Measurements from ENCODE around the gene STAC3. TPM values are rescaled to one million over a fixed set of nuclear protein-coding genes. Genes with fewer than 3 reads are reported as not detected.

STAC3 gene
- total RNA-seq, 1 experiment from 2014 or later: 2.8 TPM

GRCh38 chr12:57232156-57232756 lies 18.7 kb downstream of the STAC3 start:
- H3K56ac ChIP-seq (ENCODE audit: insufficient read length, low read depth, low read length): no peak overlapping the region
- H4K20me1 ChIP-seq (ENCODE audit: control insufficient read depth, insufficient read depth, insufficient read length): peaks cover 4% of the 10 kb centered on the region
- H2BK5ac ChIP-seq (ENCODE audit: insufficient read length, low read length): no peak overlapping the region
- H3K4me1 Mint-ChIP-seq: peaks cover 43 to 54% of the 10 kb centered on the region in 2 experiments
- H3K27ac ChIP-seq (ENCODE audit: insufficient read length, low read depth, low read length): no peak overlapping the region
- H3K4ac ChIP-seq (ENCODE audit: low read depth, low read length): no peak overlapping the region
- H3K4me1 ChIP-seq (ENCODE audit: insufficient read depth, low read length): no peaks in the 10 kb centered on the region; the same call in 1 of the 2 replicates
- no peak overlapping the region for H3K23ac ChIP-seq (ENCODE audit: insufficient read length, low read depth, low read length)
- peaks cover 5% of the 10 kb centered on the region for H3K79me1 ChIP-seq (ENCODE audit: insufficient read depth, low read depth, low read length, poor library complexity, severe bottlenecking)
- H3K27me3 Mint-ChIP-seq (ENCODE audit: low read depth): peaks cover 38% of the 10 kb centered on the region
- H3K9me3 ChIP-seq (ENCODE audit: control insufficient read depth, low read depth, low read length): no peaks in the 10 kb centered on the region
- WGBS (ENCODE audit: extremely low coverage, insufficient read length, low lambda C conversion rate): no CpG with 5 or more reads among the region's 19 CpGs
- no peak overlapping the region for H4K8ac ChIP-seq (replicated peaks; ENCODE audit: insufficient read length, low read depth, low read length)
- H4K91ac ChIP-seq (ENCODE audit: insufficient read length, low read depth, low read length): no peak overlapping the region
- DNase-seq: no peak
- no peak overlapping the region; a peak in 1 of 7 replicates for H3K27ac Mint-ChIP-seq
- no peak overlapping the region for H3K9ac ChIP-seq (ENCODE audit: extremely low read depth, insufficient read length, low read length)
- no peaks in the 10 kb centered on the region; a peak in 1 of 5 replicates for H3K9me3 Mint-ChIP-seq
- H2AFZ ChIP-seq (ENCODE audit: low read length): no peak overlapping the region
- H3K23me2 ChIP-seq (ENCODE audit: insufficient read length, low read depth, low read length, poor library complexity, severe bottlenecking): peaks cover 12% of the 10 kb centered on the region
- H3K14ac ChIP-seq (ENCODE audit: insufficient read depth, low read length): no peak overlapping the region
- H3K27me3 ChIP-seq (ENCODE audit: insufficient read depth, low read length): peaks cover 14% of the 10 kb centered on the region; the same call in 1 of the 2 replicates
- H3K4me3 Mint-ChIP-seq: peak overlapping the region; percentile 51 to 98; a peak in 4 of 5 replicates
- H2BK20ac ChIP-seq (ENCODE audit: low read depth, low read length, poor library complexity, severe bottlenecking): no peak overlapping the region
- no peak overlapping the region for H2BK15ac ChIP-seq (ENCODE audit: low read depth, low read length)
- no peak overlapping the region for H4K5ac ChIP-seq (ENCODE audit: insufficient read length, low read depth, low read length)
- no peak for TF ChIP-seq CTCF (conservative IDR thresholded peaks at IDR 0.05)
- peaks cover 45 to 52% (median 47%) of the 10 kb centered on the region in 3 experiments for H3K36me3 Mint-ChIP-seq (ENCODE audit: insufficient read depth in 1 of 3, low read depth in 3 of 3)
- no peak overlapping the region for H3K4me2 ChIP-seq (ENCODE audit: insufficient read depth, insufficient read length, low read length)
- peaks cover 5% of the 10 kb centered on the region; the same call in 1 of the 2 replicates for H3K79me2 ChIP-seq (ENCODE audit: insufficient read depth, low read length)
- no peak overlapping the region for H2BK12ac ChIP-seq (ENCODE audit: insufficient read length, low read depth, low read length)
- H2BK120ac ChIP-seq (ENCODE audit: low read depth, low read length, poor library complexity, severe bottlenecking): no peak overlapping the region
- H2AK5ac ChIP-seq (ENCODE audit: insufficient read length, low read length): no peak overlapping the region
- no peak overlapping the region for H3K18ac ChIP-seq (ENCODE audit: insufficient read length, low read depth, low read length)
- H3T11ph ChIP-seq (ENCODE audit: low read length): no peak overlapping the region

Measured in H9 (cell line).